ENCODE results near the gene LLGL1. TPM values are rescaled to one million over a fixed set of nuclear protein-coding genes. Genes with fewer than 3 reads are reported as not detected.

Gene LLGL1
- polyA plus RNA-seq, 4 donors: 26.8 to 43.2 (median 32.3) TPM

DNA sequence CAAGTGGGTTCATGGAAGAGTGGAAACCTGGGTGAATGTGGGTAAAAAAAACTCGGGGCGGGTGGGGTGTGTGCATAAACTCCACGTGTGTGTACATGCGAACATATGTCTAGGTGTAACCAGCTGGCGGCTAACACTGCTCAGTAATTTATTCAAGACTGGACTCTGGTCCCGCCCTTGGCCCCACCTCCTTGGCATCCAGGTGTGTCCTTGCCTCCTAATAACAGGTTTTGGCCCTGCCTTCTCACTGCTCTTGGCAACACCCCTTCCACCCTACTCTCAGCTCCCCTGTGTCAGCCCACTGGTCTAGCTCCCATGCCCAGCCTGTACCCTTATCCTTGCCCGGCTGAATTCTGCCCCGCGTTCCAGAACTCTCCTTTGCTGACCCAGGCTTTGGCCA is 24.8 kb downstream of the LLGL1 start:
- DNase-seq (ENCODE audit: low read depth in 4 of 4, low spot score in 3 of 4): no peak

DNA sequence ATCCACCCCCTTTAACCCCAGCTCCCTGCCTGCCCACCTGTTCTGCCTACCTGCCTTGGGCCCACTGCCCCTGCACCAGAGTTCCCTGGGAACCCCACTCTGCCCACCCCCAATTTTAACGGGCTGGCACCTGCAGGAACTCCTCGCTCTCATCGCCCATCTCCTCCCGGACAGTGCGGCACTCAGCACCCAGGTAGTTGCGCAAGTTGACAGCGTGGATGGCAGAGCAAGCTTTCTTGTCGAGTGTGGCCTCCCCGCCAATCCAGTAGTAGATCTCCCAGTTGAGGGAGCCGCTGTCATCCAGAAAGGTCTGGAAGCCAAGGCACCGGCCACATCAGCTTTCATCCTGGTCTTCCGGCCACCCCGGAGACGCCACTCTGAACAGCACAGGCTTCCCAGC is 25.3 kb downstream of the LLGL1 start:
- DNase-seq (ENCODE audit: low read depth in 4 of 4, low spot score in 3 of 4): no peak

DNA sequence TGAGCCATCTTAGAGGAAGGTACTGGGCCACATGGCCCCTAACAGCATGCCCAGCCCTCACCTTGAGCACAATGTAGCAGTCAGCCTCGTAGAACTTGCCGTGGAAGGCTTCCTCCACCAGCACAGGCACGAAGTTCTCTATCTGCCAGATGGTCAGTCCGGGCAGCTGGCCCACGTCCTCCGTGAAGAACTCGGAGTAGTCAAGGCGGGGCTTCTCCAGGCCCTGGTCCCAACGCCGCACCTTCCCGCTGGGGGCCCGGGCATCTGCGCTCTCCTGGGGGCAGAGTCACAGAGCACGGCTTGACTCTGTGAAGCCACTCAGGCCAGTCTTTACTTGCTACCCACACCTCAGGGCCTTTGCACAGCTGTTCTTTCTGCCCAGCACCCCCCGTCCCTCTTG is 25.8 kb downstream of the LLGL1 start:
- no peak for DNase-seq (ENCODE audit: low read depth in 4 of 4, low spot score in 3 of 4)

DNA sequence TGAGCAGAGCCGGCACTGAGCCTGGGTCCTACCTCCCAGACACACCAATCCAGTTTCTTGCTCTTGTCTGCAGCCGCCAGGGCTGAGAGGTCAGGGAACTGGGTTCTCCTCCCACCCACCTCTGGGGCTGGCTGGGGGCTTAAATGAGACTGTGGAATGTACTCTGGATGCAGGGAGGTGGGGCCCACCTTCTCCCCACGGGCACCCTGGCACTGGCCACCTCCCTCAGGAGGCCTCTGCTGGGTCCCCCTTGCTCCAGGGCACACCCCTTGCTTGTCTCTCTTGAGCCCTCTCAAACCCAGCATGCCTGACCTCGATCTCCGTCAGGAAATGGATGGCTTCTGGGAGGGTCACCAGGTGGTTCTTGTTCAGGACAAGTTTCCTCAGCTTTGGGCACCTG is 26.7 kb downstream of the LLGL1 start:
- no peak for DNase-seq (ENCODE audit: low read depth in 4 of 4, low spot score in 3 of 4)

DNA sequence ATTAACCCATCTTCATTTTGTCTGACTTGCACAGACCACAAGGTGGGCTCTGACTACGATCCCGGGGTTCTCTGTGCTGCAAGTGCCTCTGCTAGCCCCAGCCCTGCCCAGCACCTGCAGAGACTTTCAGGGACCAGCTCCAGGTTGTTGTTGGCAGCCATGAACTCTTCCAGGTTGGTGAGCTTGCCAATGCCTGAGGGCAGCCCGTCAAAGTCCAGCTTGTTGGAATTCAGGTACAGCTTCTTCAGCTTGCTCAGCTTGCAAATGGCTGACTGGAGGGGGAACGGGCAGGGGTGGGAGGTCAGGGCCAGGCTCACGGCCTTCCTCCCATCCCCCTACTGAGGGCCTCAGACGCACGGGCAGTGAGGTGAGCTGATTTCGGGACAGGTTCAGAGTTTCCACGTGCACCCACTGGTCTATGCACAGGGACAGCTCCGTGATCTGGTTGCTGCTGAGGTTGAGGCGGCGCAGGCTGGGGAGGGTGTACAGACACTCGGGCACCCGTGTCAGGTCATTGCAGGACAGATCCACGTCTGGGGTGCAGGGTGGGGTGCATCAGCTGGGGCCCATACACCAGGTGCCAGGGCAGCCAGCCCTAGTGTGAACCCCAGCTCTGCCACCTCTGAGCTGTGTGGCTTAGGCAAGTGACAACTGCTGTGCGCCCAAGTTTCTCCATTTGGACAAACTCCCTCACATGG is 27.9 kb downstream of the LLGL1 start:
- DNase-seq (ENCODE audit: low read depth in 4 of 4, low spot score in 3 of 4): no peak

DNA sequence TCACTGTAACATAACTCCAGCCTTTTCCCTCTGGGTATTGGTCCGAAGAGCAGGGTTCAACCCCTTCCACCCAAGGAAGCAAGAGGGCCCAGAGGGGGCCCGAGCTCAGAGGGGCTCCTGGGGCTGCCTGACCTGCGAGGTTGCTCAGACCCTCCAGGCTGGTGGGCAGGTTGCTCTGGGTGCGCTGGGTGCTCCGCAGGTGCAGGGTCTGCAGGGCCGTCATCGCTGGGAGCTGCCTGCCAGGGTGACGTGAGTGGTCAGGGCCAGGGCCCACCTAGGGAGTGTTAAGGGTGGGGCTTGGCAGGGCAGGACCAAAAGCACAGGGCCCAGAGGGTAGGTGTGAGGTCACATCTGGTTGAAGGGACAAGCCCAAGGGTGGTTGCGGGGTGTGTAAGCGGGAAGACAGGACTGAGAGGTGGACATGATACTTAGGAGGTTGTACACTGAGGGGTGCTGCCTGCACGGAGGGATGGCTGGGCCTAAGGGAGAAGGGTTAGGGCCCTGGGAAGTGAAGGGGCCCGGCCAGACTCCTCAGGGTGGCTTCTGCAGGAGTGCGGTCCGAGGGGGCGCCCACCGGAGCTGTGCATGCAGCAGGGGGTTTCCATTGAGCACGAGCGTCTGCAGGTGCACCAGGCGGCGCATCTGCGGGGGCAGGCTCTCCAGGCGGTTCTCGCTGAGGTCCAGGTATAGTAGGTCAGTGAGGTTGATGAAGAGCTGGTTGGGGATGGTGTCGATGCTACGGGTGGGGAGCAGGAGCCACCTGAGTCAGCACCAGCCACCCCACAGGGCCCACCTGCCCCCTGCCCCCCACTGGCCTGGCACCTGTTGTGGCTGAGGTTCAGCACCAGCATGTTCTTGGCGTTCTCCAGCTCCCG is 28.7 kb downstream of the LLGL1 start:
- no peak for DNase-seq (ENCODE audit: low read depth in 4 of 4, low spot score in 3 of 4)

DNA sequence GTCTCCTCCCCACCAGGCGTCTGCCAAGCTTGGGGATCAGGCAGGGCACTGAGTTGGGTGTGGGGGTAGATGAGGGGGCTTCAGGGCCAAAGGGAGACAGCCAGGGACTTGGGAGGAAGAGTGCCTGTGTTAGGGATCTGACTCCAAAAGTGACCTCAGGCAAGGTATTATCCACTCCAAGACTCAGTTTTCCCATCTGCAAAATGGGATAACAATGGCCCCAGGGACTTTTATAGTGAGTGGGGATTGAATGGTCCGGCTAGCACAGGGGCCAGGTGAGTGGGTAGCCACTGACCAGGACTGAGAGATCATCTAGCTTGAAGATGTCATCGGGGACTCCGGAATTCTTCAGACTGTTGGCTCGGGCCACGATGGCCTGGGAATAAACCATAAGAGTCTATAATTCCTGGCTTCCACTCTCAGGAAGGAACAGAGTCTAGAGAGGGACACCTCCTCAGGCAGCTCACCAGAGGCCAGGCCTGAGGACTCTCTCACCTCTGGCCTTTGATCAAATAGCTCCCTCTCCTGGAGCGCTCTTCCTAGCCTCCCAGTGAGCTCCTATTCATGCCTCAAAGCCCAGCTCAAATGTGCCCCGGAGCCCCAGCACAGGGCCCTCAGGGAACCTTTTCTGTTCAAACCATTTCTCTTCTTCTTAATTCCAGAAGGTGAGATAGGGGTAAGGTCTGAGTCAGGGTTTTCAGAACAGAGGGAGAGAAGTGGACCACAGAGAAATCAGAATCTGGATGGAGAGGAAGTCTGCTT is 29.6 kb downstream of the LLGL1 start:
- no peak for DNase-seq (ENCODE audit: low read depth in 4 of 4, low spot score in 3 of 4)

DNA sequence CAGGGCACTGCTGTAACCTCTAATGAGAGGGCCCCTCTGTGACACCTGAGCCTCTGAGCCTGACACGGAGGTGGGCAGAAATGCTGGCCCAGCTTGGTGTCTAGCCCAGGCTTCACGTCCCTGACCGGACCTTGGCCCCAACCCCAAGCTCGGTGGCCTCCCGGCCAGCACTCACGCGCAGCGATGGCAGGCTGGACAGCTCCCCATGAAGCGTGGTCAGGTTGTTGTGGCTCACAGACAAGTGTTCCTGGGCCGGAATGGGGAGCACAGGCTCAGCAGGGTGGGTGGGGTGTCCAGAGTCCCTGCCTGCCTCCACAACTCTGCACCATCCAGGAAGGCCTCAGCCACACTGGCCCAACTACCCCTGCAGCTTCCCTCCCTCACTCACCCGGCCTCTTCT is 30.9 kb downstream of the LLGL1 start:
- DNase-seq (ENCODE audit: low read depth in 4 of 4, low spot score in 3 of 4): no peak

DNA sequence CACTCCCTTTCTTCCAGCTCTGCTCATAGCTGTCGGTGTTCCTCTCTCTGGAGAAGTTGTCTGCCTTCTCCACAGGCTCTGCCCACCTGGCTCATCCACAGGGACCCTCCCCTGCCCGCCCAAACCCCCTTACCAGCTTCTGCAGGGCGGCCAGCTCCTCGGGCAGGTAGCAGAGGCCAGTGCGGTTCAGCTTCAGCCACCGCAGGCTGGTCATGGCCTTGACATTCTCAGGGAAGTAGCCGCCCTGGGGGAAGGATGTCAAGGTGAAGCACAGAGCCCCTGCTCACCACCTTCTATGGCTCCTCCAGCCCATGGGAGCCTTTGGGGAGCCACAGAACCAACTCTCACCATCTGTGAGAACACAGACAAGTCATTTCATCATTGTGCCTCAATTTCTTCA is 31.3 kb downstream of the LLGL1 start:
- no peak for DNase-seq (ENCODE audit: low read depth in 4 of 4, low spot score in 3 of 4)

DNA sequence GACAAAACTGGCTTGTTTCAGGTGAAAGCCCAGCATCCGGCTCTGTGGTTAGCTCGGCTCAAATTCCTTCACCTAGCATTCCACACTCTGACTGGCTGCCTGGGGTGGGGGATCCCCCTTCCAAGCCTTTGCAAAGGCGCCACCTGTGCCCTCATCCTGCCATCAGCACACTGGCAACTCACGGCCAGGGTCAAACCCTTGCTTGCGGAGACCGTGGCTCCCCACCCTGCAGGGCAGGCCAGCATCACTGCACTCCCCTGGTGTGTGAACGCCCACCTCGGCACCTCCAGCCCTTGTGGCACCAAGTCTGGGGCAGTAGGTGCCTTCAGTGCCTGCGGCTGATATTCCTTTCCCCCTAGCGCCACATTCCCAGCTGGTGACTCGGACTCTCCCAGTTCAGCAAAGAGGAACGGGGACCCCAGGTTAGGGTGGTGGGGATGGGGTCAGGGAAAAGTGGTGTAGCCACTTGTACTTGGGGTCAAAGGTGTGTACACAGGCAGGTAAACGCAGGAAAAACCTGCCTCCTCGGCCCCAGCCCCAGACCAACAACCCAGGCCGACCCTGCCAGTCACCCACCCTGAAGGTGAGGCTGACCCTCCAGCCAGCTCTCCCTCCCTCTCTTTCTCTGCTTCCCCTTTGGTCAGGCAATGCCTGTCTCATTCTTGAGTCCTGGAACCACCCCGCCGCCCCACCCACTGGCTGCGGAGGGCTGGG is 32.0 kb downstream of the LLGL1 start:
- DNase-seq (ENCODE audit: low read depth in 4 of 4, low spot score in 3 of 4): no peak

DNA sequence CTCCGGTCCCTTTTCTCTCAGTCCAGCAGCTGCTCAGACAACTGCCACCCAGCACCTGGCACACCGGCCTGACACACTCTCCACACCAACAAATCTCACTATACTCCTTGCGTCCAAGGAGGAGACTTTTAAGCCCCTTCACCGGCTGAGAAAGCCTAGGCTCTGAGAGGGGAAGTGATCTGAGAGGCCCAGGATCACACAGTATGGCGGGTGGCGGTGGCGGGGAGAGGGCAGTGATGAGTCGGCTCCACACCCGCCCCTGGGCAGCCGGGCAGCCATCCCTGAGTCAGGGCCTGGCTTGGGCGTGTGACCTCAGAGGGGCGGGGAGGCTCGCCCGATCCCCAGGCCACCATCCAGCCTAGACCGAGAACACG is 32.5 kb downstream of the LLGL1 start:
- DNase-seq (ENCODE audit: low read depth in 4 of 4, low spot score in 3 of 4): no peak

DNA sequence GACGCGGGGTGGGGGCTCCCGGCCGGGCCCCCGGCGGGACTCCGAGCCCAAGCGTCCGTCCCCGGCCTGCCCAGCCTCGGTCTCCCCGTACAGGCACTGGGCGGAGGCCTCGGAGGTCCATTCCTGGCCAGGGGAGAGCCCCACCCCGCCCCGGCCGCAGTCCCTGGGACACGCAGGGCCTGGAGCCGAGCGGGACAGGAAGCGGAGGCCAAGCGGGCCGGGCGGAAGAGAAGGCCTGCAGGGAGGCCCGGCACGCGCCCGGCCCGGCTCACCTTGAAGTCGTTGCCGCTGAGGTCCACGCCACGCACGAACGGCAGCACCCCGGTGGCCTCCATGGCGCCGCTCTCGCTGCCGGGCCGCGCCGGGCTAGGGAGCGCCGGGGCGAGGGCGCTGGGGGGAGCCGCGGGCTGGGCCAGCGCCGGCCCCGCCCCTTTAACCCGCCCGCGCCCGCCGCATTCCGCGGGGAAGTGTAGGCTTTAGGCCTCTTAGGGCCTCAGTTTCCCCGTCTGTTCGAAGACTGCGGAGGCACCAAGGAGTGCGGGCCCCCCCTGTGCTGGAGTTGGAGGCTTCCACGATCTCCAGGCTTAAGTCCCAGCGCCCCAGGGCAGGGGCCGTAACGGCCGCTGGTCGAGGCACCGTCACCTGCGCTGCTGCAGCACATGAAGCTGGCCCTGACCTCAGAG is 33.1 kb downstream of the LLGL1 start, which contains the start of gene FLII:
Gene FLII (minus strand): TSS at position 383 of the 683 bp plus-strand sequence. CDS start 48 bp downstream, at position 335.
- no peak for DNase-seq (ENCODE audit: low read depth in 4 of 4, low spot score in 3 of 4)

DNA sequence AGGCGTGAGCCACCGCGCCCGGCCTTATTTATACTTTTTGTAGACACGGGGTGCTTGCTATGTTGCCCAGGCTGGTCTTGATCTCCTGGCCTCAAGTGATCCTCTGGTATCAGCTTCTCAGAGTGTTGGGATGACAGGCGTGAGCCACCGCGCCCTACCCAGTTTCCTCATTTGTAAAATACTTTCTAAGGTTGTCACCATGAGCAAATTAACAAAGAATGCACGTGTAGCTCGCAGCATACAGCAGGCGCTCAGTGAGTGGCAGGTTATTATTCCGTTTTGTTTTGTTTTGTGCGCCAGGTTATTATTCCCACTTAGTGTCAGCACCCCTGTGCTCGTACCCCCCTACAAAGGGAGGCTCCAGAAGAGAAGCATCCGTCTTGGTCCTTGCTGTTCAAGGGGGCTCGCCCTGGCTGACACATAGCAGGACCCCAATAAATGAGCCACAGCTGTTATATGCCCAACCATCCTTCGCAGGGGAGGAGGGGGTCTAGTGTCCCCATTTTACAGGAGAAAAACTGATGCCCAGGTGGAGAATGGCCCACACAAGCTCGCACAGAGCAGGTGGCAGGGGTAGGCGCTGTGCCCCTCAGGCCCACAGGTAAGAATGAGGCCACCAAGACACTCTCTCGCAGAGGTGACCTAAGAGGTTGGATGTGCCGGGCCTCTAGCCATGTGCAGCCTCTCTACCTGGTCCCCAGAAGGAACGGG is 34.3 kb downstream of the LLGL1 start:
- no peak for DNase-seq (ENCODE audit: low read depth in 4 of 4, low spot score in 3 of 4)

DNA sequence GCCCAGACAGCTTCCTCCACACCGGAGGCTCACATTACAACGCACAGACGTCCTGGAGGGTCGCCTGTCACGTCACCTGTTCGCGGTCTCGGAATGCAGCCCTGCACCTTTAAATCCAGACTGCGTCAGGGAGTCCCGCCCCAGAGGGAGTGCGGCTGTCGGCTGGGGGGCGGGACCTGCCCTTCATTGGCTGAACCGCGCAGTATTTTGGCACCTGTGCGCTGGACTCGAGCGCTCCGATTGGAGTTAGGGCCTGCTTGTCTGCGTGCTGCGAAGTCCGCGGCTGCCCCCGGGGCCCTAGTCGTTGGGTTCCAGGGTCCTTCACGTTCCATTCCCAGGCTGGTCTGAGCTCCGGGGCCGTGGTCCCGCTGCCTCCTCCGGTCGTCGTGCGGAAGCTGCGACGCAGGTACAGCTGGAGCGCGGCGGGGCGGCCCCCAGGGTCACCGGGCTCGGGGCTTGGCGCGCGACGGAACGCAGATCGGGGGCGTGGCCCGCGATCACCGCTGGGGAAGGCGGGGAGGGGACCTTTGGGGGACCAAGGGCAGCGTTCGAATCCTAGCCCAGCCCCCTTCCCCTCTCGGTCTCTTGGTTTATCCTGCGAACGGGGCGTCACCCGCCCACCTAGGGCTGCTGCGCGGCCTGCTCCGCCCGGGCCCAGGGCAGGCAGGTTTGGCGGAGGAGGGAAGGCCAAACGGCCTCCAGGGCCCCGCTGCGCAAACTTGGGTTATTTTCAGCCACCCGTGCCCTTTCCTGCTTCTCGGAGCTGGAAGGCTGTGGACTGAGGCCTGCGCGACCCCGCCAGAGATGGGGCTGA is 35.1 kb downstream of the LLGL1 start, which contains the start of gene MIEF2:
Gene MIEF2 (plus strand): TSS at position 331 of the 814 bp plus-strand sequence. CDS start 2,059 bp downstream, outside the sequence.
- peak; percentile 86 to 91 (median 89) for DNase-seq (ENCODE audit: low read depth in 4 of 4, low spot score in 3 of 4)

DNA sequence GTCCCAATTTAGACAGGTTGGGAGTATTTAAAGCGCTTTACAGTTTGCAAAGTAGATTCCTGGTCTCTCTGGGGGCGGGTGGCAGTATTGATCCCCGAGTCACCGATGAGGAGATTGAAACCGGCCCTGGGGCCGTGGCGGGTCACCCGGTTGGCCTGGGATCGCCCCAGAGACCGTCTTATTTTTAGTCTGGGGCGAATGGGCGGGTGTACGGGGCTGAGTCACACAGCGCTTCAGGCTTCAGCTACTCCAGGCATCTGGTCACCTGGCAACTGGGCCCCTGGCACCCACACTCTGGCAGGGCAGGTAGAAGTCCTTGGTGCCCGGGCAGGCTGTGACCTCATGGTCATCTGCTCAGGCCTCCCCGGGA is 35.7 kb downstream of the LLGL1 start:
- no peak for DNase-seq (ENCODE audit: low read depth in 4 of 4, low spot score in 3 of 4)

DNA sequence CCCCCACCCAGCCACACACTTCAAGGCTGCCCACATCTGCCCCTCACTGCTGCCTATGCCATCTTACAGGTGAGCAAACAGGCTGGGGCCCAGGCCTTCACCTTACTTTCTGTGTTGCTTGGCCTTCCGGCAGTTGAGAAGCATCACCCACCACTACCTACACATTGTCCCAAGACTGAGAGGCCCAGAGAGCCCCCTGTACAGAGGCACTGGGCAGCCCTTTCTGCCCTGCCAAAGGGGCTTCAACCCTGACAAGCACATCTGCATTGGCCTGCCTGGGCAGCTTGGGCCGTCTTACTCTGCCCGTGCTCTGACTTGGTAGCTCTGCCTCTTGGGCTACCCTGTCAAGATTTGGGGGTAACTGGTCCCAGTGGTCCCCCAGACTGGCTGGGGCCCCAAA is 36.2 kb downstream of the LLGL1 start:
- DNase-seq (ENCODE audit: low read depth in 4 of 4, low spot score in 3 of 4): no peak

DNA sequence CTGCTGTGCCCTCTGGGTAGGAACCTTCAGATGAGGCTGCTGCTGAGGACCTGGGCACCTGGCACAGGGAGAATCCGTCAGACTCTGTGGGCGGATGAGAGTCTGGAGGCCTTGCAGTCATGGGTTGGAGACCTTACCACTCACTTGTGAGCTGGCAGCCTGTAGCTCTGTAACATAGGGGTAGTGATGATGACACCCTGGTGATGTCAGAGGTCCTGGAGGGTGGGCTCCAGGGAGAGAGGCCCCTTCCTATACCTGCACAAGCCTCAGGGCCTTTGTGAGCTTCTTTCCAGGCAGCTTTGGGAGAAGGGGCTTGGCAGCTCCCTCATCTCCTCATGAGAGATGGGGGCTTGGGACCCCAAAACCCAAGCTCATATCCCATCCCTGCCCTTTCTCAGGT is 36.7 kb downstream of the LLGL1 start:
- DNase-seq (ENCODE audit: low read depth in 4 of 4, low spot score in 3 of 4): no peak

DNA sequence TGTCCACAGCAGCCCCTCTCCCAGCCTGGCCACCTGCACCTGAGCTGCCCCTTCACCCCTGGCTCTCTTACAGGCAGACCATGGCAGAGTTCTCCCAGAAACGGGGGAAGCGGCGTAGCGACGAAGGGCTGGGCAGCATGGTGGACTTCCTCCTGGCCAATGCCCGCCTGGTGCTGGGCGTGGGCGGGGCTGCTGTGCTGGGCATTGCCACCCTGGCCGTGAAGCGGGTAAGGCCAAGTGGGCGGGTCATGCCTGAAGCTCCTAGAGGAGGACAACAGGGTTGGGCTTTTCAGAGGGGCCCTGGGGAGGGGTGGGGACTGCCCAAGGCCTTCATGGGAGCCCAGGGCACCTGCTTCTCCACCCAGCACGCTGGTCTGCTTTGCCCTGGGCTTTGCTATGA is 37.2 kb downstream of the LLGL1 start:
- DNase-seq (ENCODE audit: low read depth in 4 of 4, low spot score in 3 of 4): no peak

Data from left renal pelvis (tissue), 4 donors.